MM.1S (cell line): Measurements from ENCODE around the gene ZNRF1.
"Not testable (repeated sequence)": the region's sequence is repeated elsewhere in the genome, so short reads cannot be mapped to it uniquely, and the experiment has no call there.

ENCODE experiments used
- DNase-seq: peaks from one replicate; pipeline ENCODE4 v3.0.0-alpha.2; 2015
- H2AFZ ChIP-seq: fragments of 300-600 bp; sonication (generic); 2 replicates; pipeline ENCODE4 v1.6.0; 2016; ENCODE audit warnings: antibody characterized with exemption, low read length
- H3F3A ChIP-seq: fragments of 300-600 bp; sonication (generic); 2 replicates; pipeline ENCODE4 v1.6.1; 2016; ENCODE audit warnings: mild to moderate bottlenecking, antibody characterized with exemption, low read length, moderate library complexity, mixed read lengths; ENCODE audit not compliant: insufficient read depth
- H3K27ac ChIP-seq: fragments of 300-600 bp; sonication (generic); 2 replicates; pipeline ENCODE4 v1.5.1; 2016; ENCODE audit warnings: mild to moderate bottlenecking, low read length
- H3K27me3 ChIP-seq: fragments of 300-600 bp; sonication (generic); replicated peaks from 2 replicates; pipeline ENCODE4 v1.6.0; 2016; ENCODE audit warnings: low read length; ENCODE audit not compliant: insufficient read depth
- H3K36me3 ChIP-seq: fragments of 300-600 bp; sonication (generic); replicated peaks from 2 replicates; pipeline ENCODE4 v1.6.1; 2016; ENCODE audit warnings: mild to moderate bottlenecking, low read length, mixed read lengths; ENCODE audit not compliant: insufficient read depth
- H3K4me1 ChIP-seq: fragments of 300-600 bp; sonication (generic); 2 replicates; pipeline ENCODE4 v1.6.1; 2016; ENCODE audit warnings: low read length, mixed read lengths
- H3K4me2 ChIP-seq: fragments of 300-600 bp; sonication (generic); 2 replicates; pipeline ENCODE4 v1.6.0; 2016; ENCODE audit warnings: low read depth, low read length
- H3K4me3 ChIP-seq: fragments of 300-600 bp; sonication (generic); 2 replicates; pipeline ENCODE4 v1.5.1; 2016; ENCODE audit warnings: low read length, mixed read lengths
- H3K79me2 ChIP-seq: fragments of 300-600 bp; sonication (generic); 2 replicates; pipeline ENCODE4 v1.6.1; 2016; ENCODE audit warnings: mixed run types, low read length, mixed read lengths
- H3K9ac ChIP-seq: fragments of 300-600 bp; sonication (generic); 2 replicates; pipeline ENCODE4 v1.6.1; 2016; ENCODE audit warnings: low read length, mixed read lengths
- H3K9me2 ChIP-seq: fragments of 300-600 bp; sonication (generic); replicated peaks from 2 replicates; pipeline ENCODE4 v1.6.1; 2016; ENCODE audit warnings: mild to moderate bottlenecking, low read length, mixed read lengths; ENCODE audit not compliant: insufficient read depth
- H3K9me3 ChIP-seq: fragments of 300-600 bp; sonication (generic); replicated peaks from 2 replicates; pipeline ENCODE4 v1.6.1; 2016; ENCODE audit warnings: mild to moderate bottlenecking, low read length, mixed read lengths; ENCODE audit not compliant: insufficient read depth
- H4K20me1 ChIP-seq: fragments of 300-600 bp; sonication (generic); 2 replicates; pipeline ENCODE4 v1.6.1; 2016; ENCODE audit warnings: mild to moderate bottlenecking, low read length, moderate library complexity, mixed read lengths; ENCODE audit not compliant: insufficient read depth
- EZH2 ChIP-seq: fragments of 300-600 bp; sonication (generic); optimal IDR thresholded peaks from 2 replicates; pipeline ENCODE3; 2017; ENCODE audit warnings: low read depth, mild to moderate bottlenecking, antibody characterized with exemption, low read length, mixed read lengths
- EZH2phosphoT487 ChIP-seq: fragments of 300-600 bp; sonication (generic); IDR thresholded peaks from 2 replicates; pipeline ENCODE4 v1.6.1; 2018; ENCODE audit warnings: antibody characterized with exemption, low read length
- TF ChIP-seq, protein P1 (sequence below): fragments of 300-600 bp; sonication (generic); IDR thresholded peaks from 2 replicates; pipeline ENCODE4 v1.5.1; 2016; ENCODE audit warnings: antibody characterized with exemption, low read length, mixed read lengths

ZNRF1 gene

GRCh38 chr16:75127713-75128415 is 129.0 kb downstream of the ZNRF1 start:
- Histone ChIP-seq H3K9me3 (no peaks in the 10 kb centered on the region), H3K9ac (no peak overlapping the region), H3K27ac (no peak overlapping the region), H3K9me2 (no peaks in the 10 kb centered on the region), H3K4me3 (no peak overlapping the region), H3F3A (no peaks in the 10 kb centered on the region), H2AFZ (no peak overlapping the region), H3K27me3 (no peaks in the 10 kb centered on the region), H3K36me3 (no peaks in the 10 kb centered on the region), H4K20me1 (no peaks in the 10 kb centered on the region), H3K4me2 (no peak overlapping the region), H3K79me2 (no peaks in the 10 kb centered on the region), H3K4me1 (no peaks in the 10 kb centered on the region)
- DNase-seq: no peak
- TF ChIP-seq EZH2: no peak
- TF ChIP-seq EZH2phosphoT487: no peak
- TF ChIP-seq, protein P1, sequence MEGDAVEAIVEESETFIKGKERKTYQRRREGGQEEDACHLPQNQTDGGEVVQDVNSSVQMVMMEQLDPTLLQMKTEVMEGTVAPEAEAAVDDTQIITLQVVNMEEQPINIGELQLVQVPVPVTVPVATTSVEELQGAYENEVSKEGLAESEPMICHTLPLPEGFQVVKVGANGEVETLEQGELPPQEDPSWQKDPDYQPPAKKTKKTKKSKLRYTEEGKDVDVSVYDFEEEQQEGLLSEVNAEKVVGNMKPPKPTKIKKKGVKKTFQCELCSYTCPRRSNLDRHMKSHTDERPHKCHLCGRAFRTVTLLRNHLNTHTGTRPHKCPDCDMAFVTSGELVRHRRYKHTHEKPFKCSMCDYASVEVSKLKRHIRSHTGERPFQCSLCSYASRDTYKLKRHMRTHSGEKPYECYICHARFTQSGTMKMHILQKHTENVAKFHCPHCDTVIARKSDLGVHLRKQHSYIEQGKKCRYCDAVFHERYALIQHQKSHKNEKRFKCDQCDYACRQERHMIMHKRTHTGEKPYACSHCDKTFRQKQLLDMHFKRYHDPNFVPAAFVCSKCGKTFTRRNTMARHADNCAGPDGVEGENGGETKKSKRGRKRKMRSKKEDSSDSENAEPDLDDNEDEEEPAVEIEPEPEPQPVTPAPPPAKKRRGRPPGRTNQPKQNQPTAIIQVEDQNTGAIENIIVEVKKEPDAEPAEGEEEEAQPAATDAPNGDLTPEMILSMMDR: no peak

DNA sequence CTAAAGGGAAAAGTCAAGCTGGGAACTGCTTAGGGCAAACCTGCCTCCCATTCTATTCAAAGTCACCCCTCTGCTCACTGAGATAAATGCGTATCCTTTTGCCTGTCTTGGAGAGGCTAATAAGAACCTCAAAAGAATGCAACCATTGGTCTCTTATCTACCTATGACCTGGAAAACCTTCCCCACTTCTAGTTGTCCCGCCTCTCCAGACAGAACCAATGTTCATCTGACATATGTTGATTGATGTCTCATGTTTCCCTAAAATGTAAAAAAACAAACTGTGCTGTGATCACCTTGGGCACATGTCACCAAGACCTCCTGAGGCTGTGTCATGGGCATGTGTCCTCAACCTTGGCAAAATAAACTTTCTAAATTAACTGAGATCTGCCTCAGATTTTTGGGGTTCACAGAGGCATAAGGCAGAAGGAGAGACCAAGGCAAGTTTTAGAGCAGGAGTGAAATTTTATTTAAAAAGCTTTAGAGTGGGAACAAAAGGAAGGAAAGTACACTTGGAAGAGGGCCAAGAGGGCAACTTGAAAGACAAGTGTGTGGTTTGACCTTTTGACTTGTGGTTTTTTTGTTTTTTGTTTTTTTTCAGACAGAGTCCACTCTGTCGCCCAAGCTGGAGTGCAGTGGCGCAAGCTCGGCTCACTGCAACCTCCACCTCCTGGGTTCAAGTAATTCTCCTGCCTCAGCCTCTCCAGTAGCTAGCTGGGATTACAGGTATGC is 130.8 kb downstream of the ZNRF1 start:
- not testable (repeated sequence) for H4K20me1 ChIP-seq, H3K4me3 ChIP-seq, H3K27me3 ChIP-seq, H3K4me2 ChIP-seq, H3K36me3 ChIP-seq, H3K27ac ChIP-seq, H3F3A ChIP-seq, H3K9me2 ChIP-seq, H3K9ac ChIP-seq, H2AFZ ChIP-seq, H3K79me2 ChIP-seq, H3K4me1 ChIP-seq, H3K9me3 ChIP-seq
- peak; percentile 26 for DNase-seq

GRCh38 chr16:75130150-75130771 is 131.4 kb downstream of the ZNRF1 start:
- Histone ChIP-seq H3K9me3 (no peaks in the 10 kb centered on the region), H3K27me3 (no peaks in the 10 kb centered on the region), H3K36me3 (no peaks in the 10 kb centered on the region), H3K4me2 (no peak overlapping the region), H4K20me1 (no peaks in the 10 kb centered on the region), H3K9me2 (no peaks in the 10 kb centered on the region), H3K4me1 (no peaks in the 10 kb centered on the region), H3K4me3 (no peak overlapping the region), H2AFZ (no peak overlapping the region), H3K79me2 (no peaks in the 10 kb centered on the region), H3F3A (no peaks in the 10 kb centered on the region), H3K27ac (no peak overlapping the region), H3K9ac (no peak overlapping the region)
- no peak for TF ChIP-seq EZH2phosphoT487
- TF ChIP-seq, protein P1: no peak
- DNase-seq: no peak

DNA sequence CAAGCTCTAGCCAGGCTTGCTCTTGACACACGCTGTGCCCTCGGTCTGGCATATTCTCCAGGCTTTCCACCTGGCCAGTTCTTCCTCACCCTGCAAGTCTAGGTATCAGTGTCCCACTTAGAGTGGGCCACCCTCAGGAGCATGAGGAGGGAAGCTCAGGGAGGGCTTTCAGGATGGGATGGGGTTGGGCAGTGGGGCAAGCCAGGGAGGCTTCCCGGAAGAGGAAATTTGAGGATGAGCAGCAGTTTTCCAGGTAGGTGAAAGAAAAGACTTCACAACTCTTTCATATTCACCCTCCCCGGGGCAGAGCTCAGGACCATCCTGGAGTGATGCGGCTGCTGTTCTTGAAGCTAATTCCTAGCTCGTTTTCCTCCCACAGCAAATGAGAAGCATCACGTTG is 132.3 kb downstream of the ZNRF1 start:
- no peak overlapping the region for H3K4me3 ChIP-seq
- H3K27ac ChIP-seq: no peak overlapping the region
- no peaks in the 10 kb centered on the region for H3K79me2 ChIP-seq
- H2AFZ ChIP-seq: no peak overlapping the region
- H3K9me3 ChIP-seq: no peaks in the 10 kb centered on the region
- no peaks in the 10 kb centered on the region for H3F3A ChIP-seq
- no peaks in the 10 kb centered on the region for H3K27me3 ChIP-seq
- H3K9me2 ChIP-seq: no peaks in the 10 kb centered on the region
- H4K20me1 ChIP-seq: no peaks in the 10 kb centered on the region
- H3K36me3 ChIP-seq: no peaks in the 10 kb centered on the region
- no peak for TF ChIP-seq EZH2
- no peaks in the 10 kb centered on the region for H3K4me1 ChIP-seq
- no peak overlapping the region for H3K9ac ChIP-seq
- no peak for DNase-seq
- no peak overlapping the region for H3K4me2 ChIP-seq
